Lung (tissue), 12 donors: ENCODE data around the gene ACIN1. TPM values are rescaled to one million over a fixed set of nuclear protein-coding genes. Genes with fewer than 3 reads are reported as not detected.
A peak's percentile ranks its signal among the peaks of the same experiment; 100 is the strongest.

Experiments used
- ATAC-seq: fragments of 200-7000 bp; cut with Tn5 transposase; one replicate; pipeline ENCODE4 v1.9.1; 2020; ENCODE audit warnings: moderate number of reproducible peaks; ENCODE audit not compliant: insufficient read depth, low FRiP score
- DNase-seq, 3 donors: peaks; one replicate each; pipeline ENCODE4 v3.0.0-alpha.2; 2013 to 2017
- H3K27ac ChIP-seq, 2 donors: one replicate each; pipeline ENCODE4 v1.5.1; 2013; ENCODE audit warnings: mild to moderate bottlenecking in 2 of 2, moderate library complexity in 2 of 2, control low read depth in 1 of 2, inconsistent platforms in 1 of 2, low read depth in 1 of 2, low read length in 1 of 2
- H3K27me3 ChIP-seq, 3 donors: one replicate each; pipeline ENCODE4 v1.5.1; 2013; ENCODE audit warnings: low read length in 2 of 3; ENCODE audit not compliant: control insufficient read depth in 3 of 3, insufficient read depth in 3 of 3
- H3K36me3 ChIP-seq, 4 donors: one replicate each; pipeline ENCODE4 v1.5.1; 2013; ENCODE audit warnings: low read length in 4 of 4, mild to moderate bottlenecking in 1 of 4, moderate library complexity in 1 of 4; ENCODE audit not compliant: control insufficient read depth in 4 of 4, insufficient read depth in 4 of 4
- H3K4me1 ChIP-seq, 5 donors: one replicate each; pipeline ENCODE4 v1.5.1; 2013; ENCODE audit warnings: low read length in 5 of 5, mild to moderate bottlenecking in 2 of 5, moderate library complexity in 1 of 5; ENCODE audit not compliant: control insufficient read depth in 5 of 5, insufficient read depth in 5 of 5
- H3K4me3 ChIP-seq: one replicate; pipeline ENCODE4 v1.5.1; 2013; ENCODE audit warnings: mild to moderate bottlenecking, control low read depth, moderate library complexity
- H3K9ac ChIP-seq, 2 donors: one replicate each; pipeline ENCODE4 v1.5.1; 2013; ENCODE audit warnings: low read length in 2 of 2, control low read depth in 1 of 2; ENCODE audit not compliant: insufficient read depth in 1 of 2
- H3K9me3 ChIP-seq, 4 donors: one replicate each; pipeline ENCODE4 v1.5.1; 2013; ENCODE audit warnings: low read length in 3 of 4, mild to moderate bottlenecking in 1 of 4, moderate library complexity in 1 of 4; ENCODE audit not compliant: control insufficient read depth in 4 of 4, insufficient read depth in 3 of 4
- WGBS, 2 donors: extraction: QIAGEN DNeasy Blood & Tissue Kit; methylation state at CpG; one replicate each; pipeline ENCODE4 v1.1.7; 2013; 5-methylcytosine and 5-hydroxymethylcytosine counted together
- polyA plus RNA-seq, 2 donors: library from polyadenylated mRNA; stranded (reverse); fragments of 200-250 nt; gene quantifications; one replicate each; pipeline ENCODE4 v1.2.1, GENCODE V29; 2013
- total RNA-seq, 2 donors: library from RNA; depleted of rRNA in 1 of 2; stranded (reverse); fragments of >200 nt in 1 of 2; gene quantifications; one replicate each; pipeline ENCODE4 v1.2.1, GENCODE V29; 2014 to 2021
- TF ChIP-seq, protein P1 (sequence below): IDR thresholded peaks from 2 replicates; pipeline ENCODE4 v1.5.1; 2012; ENCODE audit warnings: mild to moderate bottlenecking; ENCODE audit errors: control extremely low read depth, extremely low read depth
- donor health status: control.
- donor health status: control.
- donor health status: Bipolar disorder and iron deficiency.
- donor health status: healthy.
- donor health status: DM: yes; HTN: yes; CAD: no.

The ACIN1 gene
- total and polyA plus RNA-seq, 4 donors: 76.3 to 154 (median 115) TPM

DNA sequence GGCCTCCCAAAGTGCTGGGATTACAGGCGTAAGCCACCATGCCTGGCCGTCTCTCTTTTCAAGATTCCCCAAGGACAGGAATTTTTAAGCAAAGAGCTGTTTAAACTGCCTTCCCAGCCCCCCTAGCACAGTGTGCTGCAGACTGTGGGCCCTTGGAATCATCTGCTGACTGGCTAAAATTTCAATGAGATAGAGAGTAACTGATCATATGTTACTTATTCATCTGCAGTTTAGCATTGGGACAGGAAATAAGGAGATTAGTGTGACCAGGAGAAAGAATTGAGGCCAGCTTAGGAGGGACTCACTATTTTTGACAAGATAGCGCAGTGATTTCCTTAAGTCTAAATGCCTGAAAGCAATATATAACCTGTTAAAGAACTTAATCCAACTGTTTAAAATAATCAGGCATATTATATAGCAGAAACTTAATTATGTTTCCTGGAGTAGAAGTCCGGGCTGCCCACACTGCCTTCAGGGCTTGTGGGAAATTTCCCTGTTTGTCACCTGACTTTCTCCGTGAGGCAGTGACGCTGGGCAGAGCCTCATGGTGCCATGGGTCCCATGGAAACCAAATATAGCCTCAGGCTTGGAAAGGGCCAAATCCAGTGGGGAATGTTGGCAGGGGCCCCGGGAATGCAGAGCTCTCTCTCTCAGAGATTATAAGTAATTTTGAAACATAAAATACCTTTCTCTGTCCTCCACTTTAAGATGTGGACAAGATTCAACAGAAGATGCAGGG is 46.9 kb upstream of the ACIN1 start:
- 65 to 79% methylated on average over 7 of the region's 7 CpGs for WGBS, 2 donors
- no peak overlapping the region for H3K4me3 ChIP-seq
- H3K27me3 ChIP-seq: no peaks in the 10 kb centered on the region
- no peak overlapping the region for H3K9ac ChIP-seq
- peaks cover 0 to 53% (median 23%) of the 10 kb centered on the region in 4 donors for H3K36me3 ChIP-seq
- H3K27ac ChIP-seq: peak overlapping the region in 1 of 2 donors; percentile 68
- peaks cover 0 to 8% (median 6%) of the 10 kb centered on the region in 5 donors for H3K4me1 ChIP-seq
- TF ChIP-seq, protein P1, sequence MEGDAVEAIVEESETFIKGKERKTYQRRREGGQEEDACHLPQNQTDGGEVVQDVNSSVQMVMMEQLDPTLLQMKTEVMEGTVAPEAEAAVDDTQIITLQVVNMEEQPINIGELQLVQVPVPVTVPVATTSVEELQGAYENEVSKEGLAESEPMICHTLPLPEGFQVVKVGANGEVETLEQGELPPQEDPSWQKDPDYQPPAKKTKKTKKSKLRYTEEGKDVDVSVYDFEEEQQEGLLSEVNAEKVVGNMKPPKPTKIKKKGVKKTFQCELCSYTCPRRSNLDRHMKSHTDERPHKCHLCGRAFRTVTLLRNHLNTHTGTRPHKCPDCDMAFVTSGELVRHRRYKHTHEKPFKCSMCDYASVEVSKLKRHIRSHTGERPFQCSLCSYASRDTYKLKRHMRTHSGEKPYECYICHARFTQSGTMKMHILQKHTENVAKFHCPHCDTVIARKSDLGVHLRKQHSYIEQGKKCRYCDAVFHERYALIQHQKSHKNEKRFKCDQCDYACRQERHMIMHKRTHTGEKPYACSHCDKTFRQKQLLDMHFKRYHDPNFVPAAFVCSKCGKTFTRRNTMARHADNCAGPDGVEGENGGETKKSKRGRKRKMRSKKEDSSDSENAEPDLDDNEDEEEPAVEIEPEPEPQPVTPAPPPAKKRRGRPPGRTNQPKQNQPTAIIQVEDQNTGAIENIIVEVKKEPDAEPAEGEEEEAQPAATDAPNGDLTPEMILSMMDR: no peak
- DNase-seq (peak in 1 of 3 donors; percentile 34), ATAC-seq (no peak)
- no peaks in the 10 kb centered on the region for H3K9me3 ChIP-seq

DNA sequence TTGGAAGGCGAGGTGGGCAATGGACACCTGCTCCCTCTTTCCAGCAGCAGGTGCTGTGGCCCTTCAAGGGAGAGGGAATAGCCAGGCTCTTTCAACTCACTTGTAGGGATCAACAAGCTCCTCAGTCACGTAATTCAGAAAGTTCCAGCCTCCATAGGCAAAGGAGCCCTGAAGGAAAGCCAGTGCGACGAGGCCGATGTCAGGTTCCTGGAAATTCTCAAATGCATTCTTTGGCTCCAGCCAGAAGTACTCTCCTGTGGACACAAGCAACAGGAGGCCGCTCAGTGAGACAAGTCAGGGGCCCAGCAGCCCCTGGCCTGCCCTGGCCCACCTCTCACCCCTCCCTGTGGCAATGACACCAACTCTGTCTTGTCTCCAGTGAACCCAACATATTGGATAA is 45.4 kb upstream of the ACIN1 start:
- H3K27me3 ChIP-seq: no peaks in the 10 kb centered on the region
- H3K4me3 ChIP-seq: no peak overlapping the region
- 83 to 89% methylated on average over 6 of the region's 6 CpGs for WGBS, 2 donors
- H3K27ac ChIP-seq: no peak overlapping the region
- no peaks in the 10 kb centered on the region for H3K9me3 ChIP-seq
- TF ChIP-seq, protein P1: no peak
- H3K36me3 ChIP-seq: peaks cover 0 to 51% (median 24%) of the 10 kb centered on the region in 4 donors
- H3K9ac ChIP-seq: no peak overlapping the region
- peaks cover 0 to 8% (median 4%) of the 10 kb centered on the region in 5 donors for H3K4me1 ChIP-seq
- DNase-seq: peak in 2 of 3 donors; percentile 26 to 53
- no peak for ATAC-seq

DNA sequence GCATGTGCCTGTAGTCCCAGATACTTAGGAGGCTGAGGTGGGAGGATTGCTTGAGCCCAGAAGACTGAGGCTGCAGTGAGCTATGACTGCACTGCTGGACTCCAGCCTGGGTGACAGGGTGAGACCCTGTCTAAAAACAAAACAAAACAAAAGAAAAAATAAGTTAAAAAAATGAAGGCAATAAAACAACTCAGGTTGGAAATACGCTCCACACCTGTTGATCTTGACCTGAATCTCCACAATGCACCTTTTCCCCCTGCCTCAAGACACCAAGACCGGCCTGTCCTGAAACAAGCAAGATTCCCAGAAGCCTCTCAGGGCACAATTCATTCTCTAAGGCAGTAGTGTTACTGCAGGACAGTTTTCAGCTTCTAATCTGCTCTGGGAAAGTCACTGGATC is 44.9 kb upstream of the ACIN1 start:
- DNase-seq: no peak
- peaks cover 0 to 8% (median 4%) of the 10 kb centered on the region in 5 donors for H3K4me1 ChIP-seq
- H3K9ac ChIP-seq: no peak overlapping the region
- peaks cover 0 to 51% (median 24%) of the 10 kb centered on the region in 4 donors for H3K36me3 ChIP-seq
- 94 to 96% methylated on average over 2 of the region's 2 CpGs for WGBS, 2 donors
- no peak overlapping the region for H3K27ac ChIP-seq
- TF ChIP-seq, protein P1: no peak
- H3K4me3 ChIP-seq: no peak overlapping the region
- no peaks in the 10 kb centered on the region for H3K27me3 ChIP-seq
- no peak for ATAC-seq
- no peaks in the 10 kb centered on the region for H3K9me3 ChIP-seq
